Keratinocyte (primary cell): ENCODE data around the gene DLX6.

Experiments used
- CTCF ChIP-seq, 3 experiments: IDR thresholded peaks in 1 of 3; conservative IDR thresholded peaks in 1 of 3; optimal IDR thresholded peaks in 1 of 3; 2 replicates in 2 of 3; 3 replicates in 1 of 3; pipeline versions ENCODE3 to v1.5.1; 2011; ENCODE audit warnings: low read length in 3 of 3, mild to moderate bottlenecking in 3 of 3, moderate library complexity in 2 of 3, control low read depth in 1 of 3, inconsistent platforms in 1 of 3; ENCODE audit not compliant: insufficient read depth in 2 of 3; ENCODE audit errors: extremely low read depth in 1 of 3
- EZH2 ChIP-seq: IDR thresholded peaks from one replicate; pipeline ENCODE4 v1.6.1; 2012; ENCODE audit warnings: inconsistent platforms, mild to moderate bottlenecking, low read length, moderate library complexity

GRCh38 chr7:96989859-96990317, 15.5 kb upstream of the DLX6 start:
- no peak for TF ChIP-seq CTCF (optimal IDR thresholded peaks at IDR 0.05 in 1 of 3, IDR thresholded peaks at IDR 0.05 in 1 of 3, conservative IDR thresholded peaks at IDR 0.05 in 1 of 3; ENCODE audit: extremely low read depth in 1 of 3, insufficient read depth in 2 of 3, low read length in 3 of 3)
- no peak for TF ChIP-seq EZH2
